IMR-90 (cell line): ENCODE data around the gene TMEM245. TPM values are rescaled to one million over a fixed set of nuclear protein-coding genes. Genes with fewer than 3 reads are reported as not detected.

Experiments used
- ATAC-seq: fragments of 200-7000 bp; cut with Tn5 transposase; 2 replicates; pipeline ENCODE4 v1.9.1; 2020; ENCODE audit warnings: low read depth, mild to moderate bottlenecking, moderate library complexity
- BruUV-seq: library from RNA; stranded (reverse); fragments of 400-500 nt; replicated peaks from 2 replicates; lab custom pipeline; 2021; lab: Mats Ljungman, UMichigan
- CTCF ChIA-PET: fragments of 300-600 bp; formaldehyde crosslinking; extraction: SDS; loops from one replicate; lab custom pipeline; 2021; ENCODE audit warnings: antibody characterized with exemption; lab: Yijun Ruan, JAX
- POLR2A ChIA-PET: fragments of 300-600 bp; sonication (Branson Sonifier 250); formaldehyde crosslinking; loops from one replicate; lab custom pipeline; 2022; ENCODE audit warnings: antibody characterized with exemption; ENCODE audit not compliant: unreplicated experiment; lab: Charles Lee
- DNase-seq: peaks from one replicate; pipeline ENCODE4 v3.0.0; 2013
- H2AFZ ChIP-seq: replicated peaks from 2 replicates; pipeline ENCODE3; 2013; ENCODE audit warnings: low read length, mild to moderate bottlenecking; ENCODE audit not compliant: poor library complexity
- H2AK5ac ChIP-seq: 2 replicates; pipeline ENCODE4 v1.6.1; 2013; ENCODE audit warnings: low read depth, low read length, inconsistent platforms
- H2AK9ac ChIP-seq: replicated peaks from 2 replicates; pipeline ENCODE3; 2013; ENCODE audit warnings: mild to moderate bottlenecking, low read depth, low read length, moderate library complexity; ENCODE audit not compliant: poor library complexity
- H2BK120ac ChIP-seq: 2 replicates; pipeline ENCODE4 v1.6.1; 2013; ENCODE audit warnings: low read depth, low read length, inconsistent platforms
- H2BK15ac ChIP-seq: 3 replicates; pipeline ENCODE4 v1.6.1; 2013; ENCODE audit warnings: low read depth, low read length, inconsistent platforms
- H2BK20ac ChIP-seq: 2 replicates; pipeline ENCODE4 v1.6.1; 2013; ENCODE audit warnings: low read depth, mild to moderate bottlenecking, inconsistent platforms, low read length, moderate library complexity
- H2BK5ac ChIP-seq: 2 replicates; pipeline ENCODE4 v1.6.1; 2013; ENCODE audit warnings: mild to moderate bottlenecking, low read depth, low read length, inconsistent platforms; ENCODE audit not compliant: poor library complexity, severe bottlenecking
- H3K14ac ChIP-seq: replicated peaks from 2 replicates; pipeline ENCODE4 v1.6.1; 2013; ENCODE audit warnings: low read depth, low read length, inconsistent platforms
- H3K18ac ChIP-seq: 2 replicates; pipeline ENCODE4 v1.6.1; 2013; ENCODE audit warnings: low read depth, low read length, control low read depth
- H3K23ac ChIP-seq: 2 replicates; pipeline ENCODE4 v1.6.1; 2013; ENCODE audit warnings: low read depth, low read length, inconsistent platforms
- H3K27ac ChIP-seq: 2 replicates; pipeline ENCODE4 v1.5.1; 2013; ENCODE audit warnings: mild to moderate bottlenecking, control low read depth, low read length; ENCODE audit not compliant: insufficient read depth
- H3K27me3 ChIP-seq: 2 replicates; pipeline ENCODE4 v1.6.1; 2013; ENCODE audit warnings: low read length; ENCODE audit not compliant: control insufficient read depth, insufficient read depth
- H3K36me3 ChIP-seq: 2 replicates; pipeline ENCODE4 v1.6.1; 2013; ENCODE audit warnings: low read length, mixed read lengths; ENCODE audit not compliant: control insufficient read depth, insufficient read depth
- H3K4ac ChIP-seq: 2 replicates; pipeline ENCODE4 v1.6.1; 2013; ENCODE audit warnings: low read depth, low read length, inconsistent platforms
- H3K4me1 ChIP-seq: 2 replicates; pipeline ENCODE4 v1.6.1; 2013; ENCODE audit warnings: low read length, mixed read lengths; ENCODE audit not compliant: control insufficient read depth, insufficient read depth
- H3K4me2 ChIP-seq: 2 replicates; pipeline ENCODE4 v1.6.1; 2013; ENCODE audit warnings: low read depth, mild to moderate bottlenecking, control low read depth, low read length, moderate library complexity
- H3K4me3 ChIP-seq: 2 replicates; pipeline ENCODE4 v1.5.1; 2013; ENCODE audit warnings: low read depth, mild to moderate bottlenecking, control low read depth, low read length, moderate library complexity; ENCODE audit not compliant: insufficient read depth
- H3K56ac ChIP-seq: 2 replicates; pipeline ENCODE4 v1.6.1; 2013; ENCODE audit warnings: low read length, inconsistent platforms; ENCODE audit not compliant: insufficient read depth; ENCODE audit errors: extremely low read depth
- H3K79me1 ChIP-seq, 2 experiments: 2 replicates each; pipeline ENCODE4 v1.6.1; 2013; ENCODE audit warnings: low read length in 2 of 2, inconsistent platforms in 1 of 2, low read depth in 1 of 2
- H3K9ac ChIP-seq: 2 replicates; pipeline ENCODE4 v1.6.1; 2013; ENCODE audit warnings: low read depth, low read length, control low read depth
- H3K9me1 ChIP-seq: 2 replicates; pipeline ENCODE4 v1.6.1; 2013; ENCODE audit warnings: low read length, inconsistent platforms; ENCODE audit not compliant: insufficient read depth
- H3K9me3 ChIP-seq: 2 replicates; pipeline ENCODE4 v1.6.1; 2013; ENCODE audit warnings: low read length; ENCODE audit not compliant: control insufficient read depth, insufficient read depth
- H4K20me1 ChIP-seq: 2 replicates; pipeline ENCODE4 v1.6.1; 2013; ENCODE audit warnings: low read length, inconsistent platforms; ENCODE audit not compliant: insufficient read depth
- H4K5ac ChIP-seq: 2 replicates; pipeline ENCODE4 v1.6.1; 2013; ENCODE audit warnings: mild to moderate bottlenecking, low read depth, low read length, control low read depth
- H4K8ac ChIP-seq, 2 experiments: 2 replicates each; pipeline ENCODE4 v1.6.1; 2013; ENCODE audit warnings: low read depth in 2 of 2, low read length in 2 of 2, control low read depth in 1 of 2, inconsistent platforms in 1 of 2
- H4K91ac ChIP-seq: 2 replicates; pipeline ENCODE4 v1.6.1; 2013; ENCODE audit warnings: low read depth, low read length, inconsistent platforms; ENCODE audit not compliant: insufficient read depth
- BHLHE40 ChIP-seq: fragments of 150-350 bp; IDR thresholded peaks from 2 replicates; pipeline ENCODE4 v1.6.1; 2016; ENCODE audit warnings: mild to moderate bottlenecking, low read depth, low read length
- ELK1 ChIP-seq: fragments of 150-350 bp; IDR thresholded peaks from 2 replicates; pipeline ENCODE4 v1.6.1; 2016; ENCODE audit warnings: low read depth, mild to moderate bottlenecking, low read length, moderate library complexity, borderline replicate concordance
- NFE2L2 ChIP-seq: fragments of 150-350 bp; IDR thresholded peaks from 2 replicates; pipeline ENCODE4 v1.6.1; 2016; ENCODE audit warnings: low read depth, mild to moderate bottlenecking, low read length
- POLR2A ChIP-seq: IDR thresholded peaks from 2 replicates; pipeline ENCODE4 v1.6.1; 2012; ENCODE audit warnings: mild to moderate bottlenecking, low read depth, low read length
- RAD21 ChIP-seq: IDR thresholded peaks from 2 replicates; pipeline ENCODE4 v1.6.1; 2012; ENCODE audit warnings: low read length, improper control_type of control experiment
- RCOR1 ChIP-seq: IDR thresholded peaks from 2 replicates; pipeline ENCODE4 v1.6.1; 2012; ENCODE audit warnings: mild to moderate bottlenecking, low read length, improper control_type of control experiment; ENCODE audit not compliant: insufficient replicate concordance
- RFX5 ChIP-seq: IDR thresholded peaks from 2 replicates; pipeline ENCODE4 v1.8.0; 2012; ENCODE audit warnings: low read depth, mild to moderate bottlenecking, low read length, moderate library complexity
- SMC3 ChIP-seq: fragments of 150-350 bp; IDR thresholded peaks from 2 replicates; pipeline ENCODE4 v1.6.1; 2016; ENCODE audit warnings: low read depth, mild to moderate bottlenecking, antibody characterized with exemption, low read length, moderate library complexity
- WGBS, 2 experiments: methylation state at CpG; one replicate each; pipeline versions ENCODE4 v1.1.5 to v1.1.7; 2013; ENCODE audit warnings: missing lambda C conversion rate in 2 of 2; ENCODE audit not compliant: insufficient read length in 1 of 2; ENCODE audit errors: extremely low coverage in 2 of 2; 5-methylcytosine and 5-hydroxymethylcytosine counted together
- dilution Hi-C: fragments of 300-500 bp; cut with HindIII; formaldehyde crosslinking; loops from one replicate; pipeline ENCODE4 v1.14.3; 2018; ENCODE audit warnings: low sequenced_read_pairs; ENCODE audit not compliant: unreplicated experiment
- in situ Hi-C: fragments of 300-500 bp; cut with MboI; formaldehyde crosslinking; loops from 3 replicates; pipeline ENCODE4 v1.14.3; 2019; ENCODE audit warnings: low sequenced_read_pairs, inconsistent platforms, mixed read lengths
- intact Hi-C: fragments of 100-400 bp; cut with micrococcal nuclease; formaldehyde crosslinking; loops from 2 replicates; pipeline ENCODE4 v1.10.0; 2022
- polyA plus RNA-seq, 3 experiments: library from polyadenylated mRNA; depleted of rRNA; stranded (reverse); fragments of >200 nt; gene quantifications; 2 replicates each; pipeline ENCODE4 v1.2.3, GENCODE V29; 2012; ENCODE audit warnings: low replicate concordance in 1 of 3
- total RNA-seq: library from RNA; depleted of rRNA; stranded (reverse); fragments of >200 nt; gene quantifications from 2 replicates; pipeline ENCODE4 v1.2.3, GENCODE V29; 2012

Gene TMEM245
- total and polyA plus RNA-seq, 2 of the 4 experiments (the other 2 are of a cell fraction), result 24.8 to 57.9 TPM

GRCh38 chr9:109086221-109086620 is 33.5 kb downstream of the TMEM245 start:
- no peak overlapping the region; the same call in 1 of the 2 replicates for H3K4ac ChIP-seq
- no peak overlapping the region for H3K14ac ChIP-seq
- dilution Hi-C loops, result no loop called here
- peaks cover 18% of the 10 kb centered on the region for H3K36me3 ChIP-seq
- H2AK5ac ChIP-seq, result no peak overlapping the region
- in situ Hi-C loops, result no loop called here
- H3K79me1 ChIP-seq, result peaks cover 24 to 54% of the 10 kb centered on the region in 2 experiments
- no peaks in the 10 kb centered on the region for H3K27me3 ChIP-seq
- DNase-seq (peak; percentile 68), ATAC-seq (peak; percentile 37; the same call in 1 of the 2 replicates)
- ChIA-PET POLR2A (no interaction called here), CTCF (no interaction called here)
- no peak overlapping the region for H3K4me3 ChIP-seq
- H2BK120ac ChIP-seq, result no peak overlapping the region
- H2BK15ac ChIP-seq, result no peak overlapping the region
- no peak overlapping the region for H2AK9ac ChIP-seq
- H3K9ac ChIP-seq, result no peak overlapping the region
- no TSS peak for BruUV-seq
- H4K5ac ChIP-seq, result no peak overlapping the region
- H4K91ac ChIP-seq, result no peak overlapping the region
- H4K8ac ChIP-seq, result no peak overlapping the region
- no peaks in the 10 kb centered on the region; the same call in 1 of the 2 replicates for H3K4me1 ChIP-seq
- no peaks in the 10 kb centered on the region for H3K9me3 ChIP-seq
- H2BK5ac ChIP-seq, result no peak overlapping the region
- intact Hi-C loops, result no loop called here
- H3K18ac ChIP-seq, result no peak overlapping the region
- no peak for TF ChIP-seq RAD21
- TF ChIP-seq NFE2L2, result no peak
- no peak for TF ChIP-seq SMC3
- TF ChIP-seq BHLHE40, result no peak
- no peak for TF ChIP-seq RCOR1
- no peak for TF ChIP-seq ELK1
- no peak for TF ChIP-seq RFX5
- no peak for TF ChIP-seq POLR2A
- no peaks in the 10 kb centered on the region for H4K20me1 ChIP-seq
- H3K56ac ChIP-seq, result no peak overlapping the region
- H3K27ac ChIP-seq, result no peak overlapping the region
- no peak overlapping the region for H3K23ac ChIP-seq
- no peak overlapping the region for H3K4me2 ChIP-seq
- WGBS, 2 experiments, result 100% methylated on average over 2 of the region's 3 CpGs; no CpG with 5 or more reads in 1 of the 2 experiments
- H2AFZ ChIP-seq, result no peak overlapping the region
- H3K9me1 ChIP-seq, result 0 out of 2 replicates have a peak, but pooled peaks cover 4% of the 10 kb centered on the region
- H2BK20ac ChIP-seq, result no peak overlapping the region
